IPS-NIHi7 (cell line): ENCODE data around the gene CD84.
A peak's percentile ranks its signal among the peaks of the same experiment; 100 is the strongest.
"Not testable (repeated sequence)": the region's sequence is repeated elsewhere in the genome, so short reads cannot be mapped to it uniquely, and the experiment has no call there.

Experiments
- DNase-seq: peaks from one replicate; pipeline ENCODE4 v3.0.0; 2012; ENCODE audit warnings: mixed read lengths; ENCODE audit errors: extremely low spot score

Gene CD84

DNA sequence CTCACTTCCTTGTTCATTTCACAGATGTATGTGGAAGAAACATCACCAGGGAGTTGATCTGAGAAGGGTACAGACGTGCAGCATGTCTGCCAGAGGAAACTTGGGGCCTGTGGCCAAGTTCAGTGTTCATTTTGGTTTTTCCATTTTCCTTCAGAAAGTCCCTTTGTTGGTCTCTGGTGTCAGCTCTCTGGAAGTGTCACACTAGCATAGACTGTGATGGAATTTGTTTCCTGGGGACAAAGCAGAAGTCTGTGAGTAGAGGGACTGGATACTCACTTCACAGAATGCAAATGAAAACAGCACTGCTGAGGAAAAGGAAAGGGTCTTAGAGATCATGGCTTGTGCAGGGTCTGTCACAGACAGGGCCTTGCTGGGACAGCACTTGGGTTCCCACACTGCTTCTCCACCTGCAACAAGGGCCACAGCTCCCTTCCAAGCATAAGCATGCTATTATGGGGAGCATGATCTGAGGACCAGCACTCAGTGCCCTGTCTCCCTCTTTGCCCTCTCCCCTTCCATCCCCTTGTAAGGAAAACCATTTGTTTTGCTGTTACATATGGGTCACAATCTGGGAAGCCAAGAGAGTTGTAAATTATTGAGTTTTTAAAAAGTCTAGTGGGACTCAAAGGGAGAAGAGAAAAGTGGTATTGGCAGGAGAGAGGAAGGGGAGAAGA is 31.4 kb upstream of the CD84 start:
- no peak for DNase-seq

DNA sequence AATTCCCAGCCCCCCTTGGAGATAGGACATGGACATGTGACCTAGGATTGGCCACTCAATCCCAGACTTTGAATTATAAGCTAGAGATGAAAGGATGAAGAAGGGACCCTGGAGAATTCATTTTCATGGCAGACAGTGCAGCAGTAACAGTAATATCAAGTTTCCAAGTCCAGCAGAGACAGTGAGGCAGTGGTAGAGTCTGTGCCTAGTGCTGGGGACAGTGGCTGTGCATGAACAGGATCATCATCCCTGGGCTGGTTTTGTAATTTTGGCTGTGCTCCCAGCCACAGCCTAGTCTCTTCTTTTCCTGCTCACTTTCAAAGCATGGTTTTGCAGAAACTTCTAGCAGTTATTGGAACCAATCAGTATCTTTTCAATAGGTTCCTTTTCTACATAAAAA is 29.6 kb upstream of the CD84 start:
- DNase-seq, result no peak

DNA sequence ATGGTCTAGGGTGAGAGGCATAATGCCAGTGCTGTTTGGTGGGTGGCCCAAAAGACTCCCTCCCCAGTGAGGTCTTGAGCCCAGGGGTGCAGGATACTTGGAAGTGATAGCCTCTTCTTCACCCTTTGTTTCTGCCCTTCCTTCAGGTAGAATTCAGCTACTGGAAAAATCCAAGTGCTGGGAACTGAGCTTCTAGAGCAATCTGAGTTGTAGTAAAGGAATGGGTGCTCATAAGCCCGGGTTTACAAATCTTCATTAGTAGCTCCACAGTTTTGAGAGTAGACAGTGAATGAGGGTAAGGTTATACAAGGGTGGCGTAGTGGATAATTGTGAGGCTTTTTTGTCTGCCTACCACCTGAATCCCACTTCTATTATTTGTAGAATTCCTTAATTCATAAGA is 29.2 kb upstream of the CD84 start:
- DNase-seq, result no peak

DNA sequence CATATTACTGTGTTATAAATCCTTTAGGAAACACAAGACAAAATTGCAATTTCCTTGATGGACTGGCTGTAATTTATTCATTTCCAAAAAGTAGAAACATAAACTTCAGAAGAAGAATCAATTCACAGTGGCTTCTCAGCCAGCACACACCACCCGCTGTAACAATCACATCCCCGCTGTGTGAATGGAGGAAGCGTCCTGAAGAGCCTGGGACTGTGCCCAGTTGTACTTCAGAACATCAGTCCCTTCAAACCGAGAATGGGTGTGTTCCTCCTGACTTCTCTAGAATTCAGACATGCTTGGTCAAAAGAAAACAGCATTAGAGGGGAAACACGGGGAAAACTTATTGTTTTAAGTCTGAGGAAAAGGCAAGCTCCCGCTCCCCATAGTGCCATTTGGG is 28.8 kb upstream of the CD84 start:
- DNase-seq, result no peak

DNA sequence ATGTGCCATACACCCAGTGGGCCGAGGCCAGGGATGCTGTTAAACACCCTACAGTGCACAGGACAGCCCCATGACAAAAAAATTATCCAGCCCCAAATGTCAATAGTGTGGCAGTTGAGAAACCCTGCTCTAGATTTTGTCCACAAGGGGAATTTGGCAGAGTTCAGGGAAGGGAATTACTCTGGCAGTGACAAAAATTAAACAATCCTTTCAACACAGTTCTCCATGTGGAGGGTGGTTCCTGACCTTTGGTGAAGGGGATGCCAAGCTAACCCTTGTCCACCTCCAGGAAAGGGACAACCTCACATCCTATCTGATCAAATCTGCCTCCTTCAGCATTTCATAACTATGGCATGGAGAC is 28.4 kb upstream of the CD84 start:
- no peak for DNase-seq

DNA sequence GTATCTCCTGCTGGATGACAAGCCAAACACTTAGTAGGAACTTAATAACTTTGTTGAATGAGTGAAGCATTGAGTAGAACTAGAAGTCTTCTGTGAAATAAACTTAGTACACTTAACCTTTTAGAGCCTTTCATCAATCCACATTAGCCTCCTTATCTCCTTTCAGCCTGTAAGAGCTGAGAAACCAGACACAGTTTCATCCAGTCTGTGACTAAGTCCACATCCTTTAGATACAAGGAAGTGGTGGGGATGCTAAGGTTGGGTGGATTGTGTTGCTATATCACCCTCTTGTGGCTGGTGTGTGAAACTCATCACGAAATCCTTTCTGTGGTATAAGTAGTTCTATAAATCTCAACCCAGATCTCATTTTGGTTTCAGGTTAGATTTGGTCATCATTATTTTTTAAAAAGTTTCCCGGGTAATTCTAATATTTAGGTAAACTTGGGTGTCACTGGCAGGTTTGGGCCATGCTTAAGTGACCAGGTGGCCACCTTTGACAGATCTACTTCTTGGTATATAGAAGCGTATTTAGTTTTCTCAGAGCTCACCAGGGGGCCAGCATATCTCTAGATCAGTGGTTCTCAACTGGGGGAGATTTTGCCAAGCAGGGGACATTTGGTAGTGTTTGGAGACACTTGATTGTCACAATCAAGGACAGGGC is 27.8 kb upstream of the CD84 start:
- peak; percentile 78 for DNase-seq

DNA sequence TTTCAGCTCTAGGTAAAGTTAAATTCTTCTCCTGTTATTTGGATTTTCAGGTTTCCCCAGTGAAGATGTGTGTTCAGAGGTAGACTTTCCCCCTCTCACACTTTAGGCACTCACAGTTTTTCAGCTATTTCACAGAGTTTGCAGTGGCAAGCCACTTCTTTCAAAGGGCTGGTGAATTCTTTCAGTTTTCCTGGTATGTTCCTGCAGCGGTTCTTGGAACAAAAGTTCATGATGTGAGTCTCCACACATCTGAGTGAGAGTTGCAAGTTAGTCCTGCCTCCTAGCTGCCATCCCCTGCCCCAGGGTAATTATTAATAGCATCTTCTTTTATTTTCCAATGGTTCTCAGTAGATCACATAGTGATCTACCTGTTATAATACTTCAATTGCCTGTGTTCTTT is 27.3 kb upstream of the CD84 start:
- DNase-seq, result no peak

DNA sequence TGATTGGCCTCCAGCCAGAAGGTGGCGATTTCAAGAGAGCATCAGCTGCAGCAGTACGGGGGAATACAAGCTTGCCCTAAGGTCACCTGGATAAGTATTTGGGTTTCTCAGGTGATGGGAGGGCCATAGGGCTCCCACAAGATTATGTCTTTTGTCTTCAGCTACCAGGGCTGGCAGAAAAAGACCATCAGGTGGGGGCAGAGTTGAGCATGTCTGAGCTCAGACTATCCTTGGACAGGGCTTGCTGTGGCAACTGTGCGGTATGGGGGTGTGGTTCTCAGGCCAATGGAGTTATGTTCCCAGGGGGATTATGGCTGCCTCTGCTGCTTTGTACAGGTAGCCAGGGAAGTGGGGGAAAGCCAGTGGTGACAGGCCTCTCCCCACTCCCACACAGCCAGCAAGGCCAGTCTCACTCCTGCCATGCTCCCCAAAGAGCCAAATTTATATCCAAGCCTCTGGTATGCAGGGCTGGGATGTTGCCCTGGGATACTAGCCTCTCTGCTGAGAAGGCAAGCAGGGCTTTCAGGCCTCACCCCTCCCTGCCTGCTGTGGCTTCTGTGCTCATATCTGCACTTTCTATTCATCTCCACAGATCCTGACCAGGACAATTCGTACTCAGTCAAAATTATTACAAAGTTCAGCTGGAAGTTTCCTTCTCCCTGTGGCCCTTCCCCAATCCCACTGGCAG is 26.6 kb upstream of the CD84 start:
- DNase-seq, result no peak

DNA sequence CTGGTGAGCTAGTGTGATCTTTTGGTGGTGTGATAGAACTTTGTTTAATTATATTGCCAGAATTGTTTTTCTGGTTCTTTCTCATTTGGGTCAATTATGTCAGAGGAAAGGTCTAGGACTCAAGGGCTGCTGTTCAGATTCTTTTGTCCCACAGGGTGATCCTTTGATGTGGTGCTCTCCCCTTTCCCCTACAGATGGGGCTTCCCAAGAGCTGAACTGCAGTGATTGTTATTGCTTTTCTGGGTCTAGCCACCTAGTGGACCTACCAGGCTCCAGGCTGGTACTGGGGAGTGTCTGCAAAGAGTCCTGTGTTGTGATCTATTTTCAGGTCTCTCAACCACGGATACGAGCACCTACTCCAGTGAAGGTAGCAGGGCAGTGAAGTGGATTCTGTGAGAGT is 25.9 kb upstream of the CD84 start:
- DNase-seq, result no peak

DNA sequence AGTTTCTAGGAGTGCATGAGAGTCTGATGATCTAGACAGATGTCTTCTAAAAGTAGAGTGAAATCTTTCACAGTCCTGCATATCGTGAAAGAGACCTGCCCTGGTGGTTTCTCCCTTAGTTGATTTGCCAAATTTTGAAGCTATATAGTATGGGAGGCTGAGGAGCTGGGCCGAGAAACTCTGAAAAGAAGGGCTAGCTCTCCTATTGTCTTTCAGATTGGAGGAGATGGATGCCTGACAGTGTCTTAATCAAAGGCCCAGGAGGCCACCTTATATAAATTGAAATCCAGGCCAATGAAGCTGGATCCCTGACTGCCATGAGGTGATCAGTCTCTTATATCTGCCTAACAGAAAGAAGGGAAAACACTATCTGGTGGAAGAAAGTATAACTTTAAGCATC is 18.4 kb upstream of the CD84 start:
- no peak for DNase-seq

DNA sequence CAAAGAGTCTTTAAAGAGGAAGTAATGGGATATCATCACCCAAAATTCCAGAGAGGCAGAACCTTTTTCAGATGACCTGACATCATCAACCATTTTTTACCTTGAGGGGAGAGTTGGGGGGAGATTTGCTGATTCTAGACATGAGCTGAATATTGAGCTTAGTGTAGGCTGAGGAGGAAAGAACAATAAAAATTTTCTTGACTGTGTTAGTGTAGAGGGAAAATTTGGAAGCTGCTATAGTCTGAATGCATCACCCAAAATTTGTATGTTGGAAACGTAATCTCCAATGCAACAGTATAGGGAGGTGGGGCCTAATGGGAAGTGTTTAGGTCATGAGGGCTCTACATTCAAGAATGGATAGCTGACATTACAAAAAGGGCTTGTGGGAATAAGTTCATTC is 17.8 kb upstream of the CD84 start:
- no peak for DNase-seq

DNA sequence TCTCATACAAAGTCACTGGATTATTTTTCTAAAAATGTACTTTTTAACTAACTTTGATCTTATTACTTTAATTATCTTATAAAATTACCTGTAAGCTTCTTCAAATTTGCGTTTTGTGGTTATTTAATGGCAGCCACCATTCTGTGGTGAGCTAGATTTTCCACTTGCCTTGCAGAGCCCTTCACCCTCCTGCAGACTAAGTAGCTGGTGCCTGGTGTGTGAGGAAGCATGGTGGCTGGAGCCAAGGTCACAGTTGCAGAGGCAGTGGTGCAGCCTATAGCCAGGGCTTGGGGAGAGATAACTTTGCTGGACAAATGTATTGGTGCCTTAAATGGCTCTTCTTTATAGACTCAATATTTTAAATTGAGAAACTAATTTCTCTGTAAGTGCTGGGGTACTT is 11.2 kb upstream of the CD84 start:
- DNase-seq, result no peak

DNA sequence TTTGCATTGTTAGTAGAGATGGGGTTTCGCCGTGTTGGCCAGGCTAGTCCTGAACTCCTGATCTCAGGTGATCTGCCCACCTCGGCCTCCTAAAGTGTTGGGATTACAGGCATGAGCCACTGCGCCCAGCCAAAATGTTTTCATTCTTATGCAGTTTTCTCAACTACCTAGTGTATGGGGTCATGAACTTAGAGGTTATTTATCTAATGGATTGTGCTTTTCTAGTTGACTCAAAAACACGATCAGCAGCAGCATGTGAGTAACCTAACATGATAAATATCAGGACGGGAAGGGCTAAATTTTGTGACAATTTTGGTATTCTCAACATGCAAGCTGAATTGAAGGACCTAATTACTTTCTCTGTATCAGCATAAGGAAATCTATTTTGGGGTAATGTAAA is 9.2 kb upstream of the CD84 start:
- no peak for DNase-seq

DNA sequence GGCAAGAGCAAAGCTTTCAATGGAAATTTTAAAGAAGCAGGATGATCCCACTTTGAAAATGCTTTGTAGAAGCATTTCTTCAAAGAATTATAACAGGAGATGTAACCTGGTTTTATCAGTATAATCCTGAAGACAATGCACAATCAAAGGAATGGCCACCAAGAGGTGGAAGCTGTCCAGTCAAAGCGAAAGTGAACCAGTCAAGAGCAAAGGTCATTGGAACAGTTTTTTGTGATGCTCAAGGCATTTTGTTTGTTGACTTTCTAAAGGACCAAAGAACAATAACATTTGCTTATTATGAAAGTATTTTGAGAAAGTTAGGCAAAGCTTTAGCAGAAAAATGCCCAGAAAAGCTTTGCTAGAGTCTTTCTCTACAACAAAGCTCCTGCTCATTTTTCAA is 5.5 kb upstream of the CD84 start:
- DNase-seq, result no peak

DNA sequence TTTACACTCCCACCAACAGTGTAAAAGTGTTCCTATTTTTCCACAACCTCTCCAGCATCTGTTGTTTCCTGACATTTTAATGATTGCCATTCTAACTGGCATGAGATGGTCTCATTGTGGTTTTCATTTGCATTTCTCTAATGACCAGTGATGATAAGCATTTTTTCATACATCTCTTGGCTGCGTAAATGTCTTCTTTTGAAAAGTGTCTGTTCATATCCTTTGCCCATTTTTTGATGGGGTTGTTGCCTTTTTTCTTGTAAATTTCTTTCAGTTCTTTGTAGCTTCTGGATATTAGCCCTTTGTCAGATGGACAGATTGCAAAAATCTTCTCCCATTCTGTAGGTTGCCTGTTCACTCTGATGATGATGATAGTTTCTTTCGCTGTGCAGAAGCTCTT is 3.7 kb upstream of the CD84 start:
- not testable (repeated sequence) for DNase-seq

DNA sequence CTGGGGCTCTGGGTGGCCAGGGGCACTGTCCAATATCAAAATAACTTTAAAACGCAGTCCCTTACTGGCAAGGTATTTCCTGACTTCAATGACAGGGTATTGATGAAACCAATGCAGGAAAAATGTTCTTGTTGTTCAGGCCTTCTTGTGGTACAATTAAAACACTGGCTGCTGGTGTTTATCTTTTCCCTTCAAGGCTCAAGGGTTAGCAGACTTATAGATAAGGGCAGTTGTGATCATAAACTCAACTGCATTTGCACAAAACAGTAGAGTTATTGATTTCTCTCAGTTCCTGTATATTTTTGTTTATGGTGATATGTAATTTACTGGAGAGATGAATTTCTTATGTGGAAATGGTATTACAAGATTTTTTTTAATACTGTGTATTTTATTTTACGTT is 2.7 kb upstream of the CD84 start:
- no peak for DNase-seq

DNA sequence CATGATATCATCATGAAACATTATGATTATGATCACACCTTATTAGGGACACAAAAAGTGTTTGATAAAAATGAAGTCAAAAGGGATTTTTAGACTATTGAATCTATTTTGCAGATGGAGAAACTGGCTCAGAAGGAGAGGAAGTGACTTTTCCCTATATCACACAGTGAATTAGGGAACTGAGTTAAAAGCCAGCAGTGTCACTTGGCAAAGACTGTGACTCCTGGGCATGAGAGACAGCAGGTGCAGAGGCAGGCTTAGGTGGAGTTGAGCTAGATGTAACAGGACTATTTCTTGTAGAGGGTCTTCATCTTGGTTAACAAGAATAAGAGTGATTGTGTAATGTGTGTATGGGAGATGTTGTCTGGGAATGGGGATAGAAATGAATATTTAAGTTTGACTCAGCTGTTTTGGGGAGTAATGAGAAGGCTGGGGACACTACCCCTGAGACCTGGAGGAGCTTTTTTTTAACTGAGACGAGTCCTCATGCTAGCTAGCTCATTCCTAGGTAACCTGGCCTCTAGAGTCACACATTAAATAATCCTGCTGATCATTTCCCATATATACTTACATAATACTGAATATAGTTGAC is 1.0 kb upstream of the CD84 start:
- no peak for DNase-seq

DNA sequence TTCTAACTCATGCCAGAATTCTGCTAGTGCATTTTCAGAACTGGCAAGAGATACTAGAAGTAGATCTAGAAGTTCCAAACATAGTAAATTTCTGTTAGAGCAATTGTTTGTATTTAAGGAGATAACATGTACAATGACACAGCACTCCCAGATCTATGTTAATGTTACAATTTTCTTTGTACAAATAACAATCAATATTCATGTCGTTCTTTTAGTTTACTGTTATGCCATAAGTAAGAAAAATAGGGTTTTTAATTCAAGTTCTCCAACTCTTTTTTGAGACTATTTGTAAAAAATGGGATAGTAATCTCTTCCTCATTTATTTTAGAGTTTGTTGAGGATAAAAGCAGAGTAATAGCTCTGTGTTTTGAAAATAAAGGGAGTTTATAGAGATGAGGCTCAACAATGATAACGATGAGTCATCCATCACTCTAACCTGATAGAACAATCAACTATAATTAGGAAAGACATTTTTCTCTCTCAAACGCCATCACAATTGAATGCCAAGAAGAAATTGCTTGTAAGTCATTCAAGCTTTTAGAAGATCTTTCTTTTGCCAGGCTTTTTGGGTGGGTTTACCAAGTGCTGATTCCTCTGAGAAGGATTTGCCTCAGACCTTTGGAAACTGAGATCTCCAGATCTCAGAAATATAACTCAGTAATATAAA is 638 bp downstream of the CD84 start:
- no peak for DNase-seq

DNA sequence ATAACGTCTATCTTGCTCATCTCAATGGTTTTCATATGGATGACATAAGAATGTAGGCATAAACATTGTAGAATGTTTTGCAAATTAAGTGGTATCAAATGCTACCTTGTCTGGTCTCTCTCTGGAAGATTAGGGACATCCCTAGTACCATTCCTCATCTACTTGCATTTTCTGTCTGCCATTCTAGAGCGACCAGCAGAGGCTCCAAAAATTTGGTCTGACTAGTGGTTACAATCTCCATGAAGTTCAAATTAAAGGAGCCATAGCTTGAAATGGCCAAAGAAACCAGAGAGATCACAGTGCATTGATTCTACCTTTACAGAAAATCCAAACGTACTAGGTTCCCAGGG is 1.1 kb downstream of the CD84 start:
- no peak for DNase-seq

DNA sequence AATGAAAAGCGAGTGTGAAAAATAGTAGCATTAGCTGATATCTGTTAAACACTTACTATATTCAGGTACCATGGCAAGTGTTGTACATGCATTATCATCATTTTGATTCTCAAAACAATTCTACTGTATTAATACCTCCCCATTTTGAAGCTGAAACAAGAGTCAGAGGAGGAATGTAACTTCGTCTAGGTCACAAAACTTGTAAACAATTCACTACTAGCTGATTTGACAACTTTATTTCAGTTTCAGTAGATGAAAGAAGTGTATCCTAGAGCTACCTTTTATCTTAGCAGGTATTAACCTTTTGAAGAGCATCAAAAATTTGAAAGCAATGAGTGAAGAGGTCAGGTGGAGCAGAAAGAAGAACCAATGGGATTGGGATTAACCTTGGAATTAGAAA is 1.6 kb downstream of the CD84 start:
- DNase-seq, result no peak

DNA sequence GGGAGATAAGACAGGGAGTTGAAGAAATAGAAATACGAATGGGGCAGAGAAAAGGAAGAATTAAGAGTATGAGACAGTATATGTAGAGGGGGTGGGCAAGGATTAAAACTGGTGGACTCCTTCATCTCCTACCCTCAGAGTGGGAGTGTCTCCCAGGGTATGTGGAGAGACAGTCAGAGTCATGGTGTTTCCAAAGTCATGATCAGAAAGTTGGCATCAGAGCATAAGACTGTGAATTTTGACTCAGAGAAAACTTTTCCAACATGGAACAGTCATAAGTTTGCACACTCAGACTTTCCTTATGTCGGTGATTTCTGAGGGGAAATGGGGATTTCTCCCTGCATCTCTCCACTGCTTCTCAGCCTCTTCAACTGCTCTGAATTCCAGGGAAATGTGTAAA is 2.4 kb downstream of the CD84 start:
- no peak for DNase-seq

DNA sequence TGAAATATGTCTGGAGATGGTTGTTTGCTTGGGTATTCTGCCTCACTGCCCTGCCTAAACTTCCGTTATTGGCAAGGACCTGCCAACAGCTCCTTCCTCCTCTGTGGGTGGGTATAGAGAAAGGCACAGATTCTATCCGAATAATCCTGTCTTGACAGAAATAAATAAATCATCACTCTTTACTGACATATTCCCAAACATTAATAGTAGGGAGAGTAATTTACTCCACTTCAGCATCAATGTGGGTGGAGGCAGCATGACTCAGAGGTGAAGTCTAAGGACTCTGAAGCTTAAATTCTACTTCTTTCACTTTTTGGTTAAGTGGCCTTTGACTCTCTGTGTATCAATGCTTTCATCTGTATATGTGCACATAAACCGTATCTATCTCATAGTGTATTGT is 2.9 kb downstream of the CD84 start:
- no peak for DNase-seq
